Adrenal gland (tissue), 12 donors: ENCODE data around the gene PGP. TPM values are rescaled to one million over a fixed set of nuclear protein-coding genes. Genes with fewer than 3 reads are reported as not detected.

Experiments
- DNase-seq, 7 donors: peaks; one replicate each; pipeline ENCODE4 v3.0.0-alpha.2; 2019 to 2020
- H3K27ac ChIP-seq, 5 donors: fragments of 200-600 bp; sonication (generic) in 4 of 5; 1 replicate in 3 of 5; 2 replicates in 2 of 5; pipeline versions ENCODE4 v1.5.1 to v1.8.0; 2016 to 2020; ENCODE audit warnings: mild to moderate bottlenecking in 1 of 5
- H3K27me3 ChIP-seq: fragments of 200-600 bp; 2 replicates; pipeline ENCODE4 v1.8.0; 2021
- H3K36me3 ChIP-seq, 2 donors: fragments of 200-600 bp; replicated peaks in 1 of 2; 1 replicate in 1 of 2; 2 replicates in 1 of 2; pipeline versions ENCODE4 v1.5.1 to v1.8.0; 2018 to 2022
- H3K4me1 ChIP-seq, 2 donors: fragments of 200-600 bp; replicated peaks in 1 of 2; 1 replicate in 1 of 2; 2 replicates in 1 of 2; pipeline versions ENCODE4 v1.5.1 to v1.8.0; 2018 to 2021
- H3K4me3 ChIP-seq, 4 donors: fragments of 200-600 bp; sonication (generic) in 3 of 4; one replicate each; pipeline ENCODE4 v1.5.1; 2016 to 2018
- H3K9me3 ChIP-seq, 3 donors: fragments of 200-600 bp; sonication (generic) in 1 of 3; replicated peaks in 1 of 3; 1 replicate in 2 of 3; 2 replicates in 1 of 3; pipeline versions ENCODE4 v1.5.1 to v1.8.0; 2016 to 2021
- CTCF ChIP-seq, 6 experiments: fragments of 450-650 bp in 4 of 6; fragments of 200-600 bp in 2 of 6; sonication (generic) in 1 of 6; IDR thresholded peaks; 1 replicate in 5 of 6; 2 replicates in 1 of 6; pipeline versions ENCODE4 v1.5.1 to v1.8.0; 2016 to 2021; ENCODE audit warnings: antibody characterized with exemption in 6 of 6, mild to moderate bottlenecking in 2 of 6, moderate library complexity in 1 of 6
- POLR2A ChIP-seq, 2 donors: fragments of 450-650 bp; IDR thresholded peaks; one replicate each; pipeline ENCODE4 v1.6.1; 2017; ENCODE audit warnings: antibody characterized with exemption in 2 of 2, mild to moderate bottlenecking in 2 of 2, moderate library complexity in 1 of 2
- WGBS, 4 donors: extraction: QIAGEN DNeasy Blood & Tissue Kit in 2 of 4; methylation state at CpG; one replicate each; pipeline versions ENCODE4 v1.1.5 to v1.1.7; 2013 to 2017; 5-methylcytosine and 5-hydroxymethylcytosine counted together
- intact Hi-C, 2 donors: fragments of 100-400 bp; cut with DNase I; formaldehyde crosslinking; loops; one replicate each; pipeline versions ENCODE4 v1.14.1 to v1.15.0; 2022 to 2023
- polyA plus RNA-seq, 3 donors: library from polyadenylated mRNA; stranded (reverse); fragments of 200-250 nt in 2 of 3; fragments of 350-450 nt in 1 of 3; fragmentation: Illumina TruSeq in 1 of 3; extraction: RNeasy Lipid Tissue Mini Kit (QIAGEN cat#74804) in 1 of 3; gene quantifications; one replicate each; pipeline ENCODE4 v1.2.3, GENCODE V29; 2013 to 2014
- total RNA-seq, 9 donors: library from RNA; depleted of rRNA in 4 of 9; stranded (reverse); fragments of >200 nt in 4 of 9; fragments of 120-200 nt in 1 of 9; fragmentation: NEBNext Ultra II Directional in 1 of 9; extraction: Animal tissue kit (Norgen Biotek cat#: 25700) in 1 of 9; gene quantifications; one replicate each; pipeline versions ENCODE4 v1.1.0 to v1.2.4, GENCODE V29; 2013 to 2023
- donor health status: healthy with polysubstance abuse.
- donor health status: Bipolar disorder and iron deficiency.
- donor health status: DM: yes; HTN: yes; CAD: no.
- donor health status: DM: no; HTN: no; CAD: no.
- donor health status: DM: no; HTN: no; CAD: no.
- donor health status: DM: yes; HTN: yes; CAD: no.

PGP gene
- total and polyA plus RNA-seq, 12 donors: 8.3 to 24.1 (median 13.6) TPM

GRCh38 chr16:2213817-2214718 lies 572 bp downstream of the PGP start:
- Histone ChIP-seq H3K27me3 (no peaks in the 10 kb centered on the region), H3K27ac (peak overlapping the region in 4 of 5 donors; percentile 79 to 95 (median 86)), H3K9me3 (no peaks in the 10 kb centered on the region), H3K4me3 (peak overlapping the region; percentile 25 to 86 (median 42)), H3K4me1 (peaks cover 24 to 28% of the 10 kb centered on the region in 2 donors), H3K36me3 (peaks cover 0 to 11% of the 10 kb centered on the region in 2 donors)
- WGBS, 4 donors: 1 to 4% (median 2%) methylated on average over 13 to 98 of the region's 98 CpGs
- peak; percentile 52 to 59 for TF ChIP-seq POLR2A (IDR thresholded peaks at IDR 0.05)
- peak in 1 of 6 experiments; percentile 1 for TF ChIP-seq CTCF (IDR thresholded peaks at IDR 0.05)
- intact Hi-C loops: no loop called here
- no peak for DNase-seq

DNA sequence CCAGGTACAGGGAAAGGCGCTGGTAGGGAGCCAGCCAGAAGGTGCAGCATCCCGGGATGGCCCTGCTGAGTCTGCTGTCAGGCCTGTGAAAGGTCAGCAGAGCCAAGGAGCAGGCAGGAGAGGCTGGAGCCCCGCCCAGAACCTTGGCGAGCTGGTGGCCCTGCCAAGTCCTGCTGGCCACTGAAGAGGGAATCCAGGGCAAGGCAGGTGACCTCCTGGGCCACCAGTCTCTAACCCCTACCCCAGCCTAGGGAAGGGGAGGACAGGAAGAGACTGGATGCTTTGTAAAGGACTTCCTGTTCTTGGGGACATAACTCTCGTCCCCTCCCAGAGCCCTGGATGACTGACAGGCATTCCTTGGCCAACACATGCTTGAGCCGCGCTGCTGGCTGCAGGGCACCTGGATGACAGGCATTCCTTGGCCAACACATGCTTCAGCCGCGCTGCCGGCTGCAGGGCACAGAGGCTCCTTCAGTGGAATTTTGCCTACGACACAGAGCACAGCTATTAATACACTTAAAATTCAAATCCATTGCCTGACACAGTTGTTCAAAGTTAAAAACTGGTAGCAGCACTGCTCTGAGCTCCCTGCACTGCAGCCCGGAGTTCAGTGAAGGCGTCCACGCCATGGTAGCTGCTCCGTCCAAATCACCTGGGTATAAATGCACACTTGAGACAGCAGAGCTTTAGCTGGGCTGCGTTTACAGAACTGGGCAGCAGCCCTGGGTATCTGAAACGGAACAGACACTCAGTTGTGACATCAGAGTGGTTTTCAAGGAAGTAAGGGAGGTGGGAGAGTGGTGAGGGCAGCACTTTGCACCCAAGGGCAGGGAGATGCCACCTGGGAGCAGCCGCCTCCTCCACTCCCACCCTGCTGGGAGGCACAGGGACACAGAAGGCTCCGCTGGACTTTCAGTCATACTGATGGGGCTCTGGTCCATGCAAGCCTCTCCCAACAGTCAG lies 2.0 kb downstream of the PGP start:
- Histone ChIP-seq H3K9me3 (no peaks in the 10 kb centered on the region), H3K36me3 (peaks cover 0 to 26% of the 10 kb centered on the region in 2 donors), H3K27ac (peak overlapping the region; percentile 36 to 72 (median 42)), H3K4me3 (no peak overlapping the region), H3K27me3 (no peaks in the 10 kb centered on the region), H3K4me1 (peaks cover 24 to 28% of the 10 kb centered on the region in 2 donors)
- TF ChIP-seq POLR2A (IDR thresholded peaks at IDR 0.05): peak in 1 of 2 donors; percentile 25
- TF ChIP-seq CTCF (IDR thresholded peaks at IDR 0.05): no peak
- peak in 6 of 7 donors; percentile 45 to 78 (median 70) for DNase-seq
- intact Hi-C loops: no loop called here
- WGBS, 4 donors: 39 to 62% (median 49%) methylated on average over 12 to 19 of the region's 19 CpGs

- intact Hi-C loops: no loop called here
- Histone ChIP-seq H3K4me1 (peaks cover 24 to 28% of the 10 kb centered on the region in 2 donors), H3K9me3 (no peaks in the 10 kb centered on the region), H3K27me3 (no peaks in the 10 kb centered on the region), H3K4me3 (no peak overlapping the region), H3K27ac (peak overlapping the region in 4 of 5 donors; percentile 36 to 72 (median 50)), H3K36me3 (peaks cover 0 to 33% of the 10 kb centered on the region in 2 donors)
- WGBS, 4 donors: 43 to 67% (median 64%) methylated on average over 4 to 11 of the region's 11 CpGs
- DNase-seq: peak in 4 of 7 donors; percentile 52 to 70 (median 60)
- TF ChIP-seq POLR2A (IDR thresholded peaks at IDR 0.05): peak in 1 of 2 donors; percentile 7
- no peak for TF ChIP-seq CTCF (IDR thresholded peaks at IDR 0.05)
Measured at GRCh38 chr16:2211923-2212347, 2.7 kb downstream of the PGP start.
